Measurements from ENCODE around the gene SVOP. TPM values are rescaled to one million over a fixed set of nuclear protein-coding genes. Genes with fewer than 3 reads are reported as not detected.

SVOP gene
- total and polyA plus RNA-seq, 2 of the 8 experiments (the other 6 are each of a cell fraction or from before 2014, with no cell fraction given): 0.06 TPM; not detected in 1

- H3K4me3 ChIP-seq (ENCODE audit: extremely low read depth in 1 of 4, insufficient read depth in 2 of 4, low read depth in 3 of 4, low read length in 4 of 4): no peak overlapping the region
- H2AFZ ChIP-seq (ENCODE audit: low read length): no peak overlapping the region
- no peaks in the 10 kb centered on the region for H3K79me1 ChIP-seq (ENCODE audit: low read depth, low read length)
- no peaks in the 10 kb centered on the region for H3K27me3 ChIP-seq (replicated peaks in 1 of 4; ENCODE audit: control insufficient read depth in 3 of 4, extremely low read depth in 1 of 4, insufficient read depth in 3 of 4, low read length in 3 of 4)
- H3K79me2 ChIP-seq (ENCODE audit: control insufficient read depth in 1 of 2, insufficient read depth in 2 of 2, low read length in 2 of 2): no peaks in the 10 kb centered on the region
- no peak for TF ChIP-seq MAX (IDR thresholded peaks at IDR 0.05)
- TF ChIP-seq ASH2L (IDR thresholded peaks at IDR 0.05; ENCODE audit: low read length): no peak
- no peak for TF ChIP-seq YY1 (IDR thresholded peaks at IDR 0.05; ENCODE audit: low read depth, low read length)
- no peak for TF ChIP-seq EZH2 (IDR thresholded peaks at IDR 0.05; ENCODE audit: low read depth, low read length, severe bottlenecking)
- H3K23ac ChIP-seq (ENCODE audit: insufficient read length): no peak overlapping the region
- no peak overlapping the region for H3K4me2 ChIP-seq (ENCODE audit: insufficient read depth in 1 of 2, low read depth in 2 of 2, low read length in 2 of 2)
- no peak overlapping the region for H3K14ac ChIP-seq (ENCODE audit: insufficient read length)
- H2BK5ac ChIP-seq (ENCODE audit: low read depth, low read length): no peak overlapping the region
- H3K4me1 ChIP-seq (replicated peaks in 1 of 4; ENCODE audit: control insufficient read depth in 3 of 4, insufficient read depth in 4 of 4, low read length in 3 of 4): peaks cover 0 to 11% (median 4%) of the 10 kb centered on the region in 4 experiments; a peak in 3 of 7 replicates
- peaks cover 4% of the 10 kb centered on the region; the same call in 1 of the 2 replicates for H3K23me2 ChIP-seq (ENCODE audit: low read depth, low read length)
- no peak overlapping the region for H2BK12ac ChIP-seq (ENCODE audit: low read depth, low read length)
- ChIA-PET CTCF (ENCODE audit: partially characterized antibody) (no interaction called here), POLR2A (ENCODE audit: partially characterized antibody) (no interaction called here)
- no peaks in the 10 kb centered on the region for H3K9me3 ChIP-seq (ENCODE audit: insufficient read depth in 2 of 2, low read depth in 1 of 2, low read length in 1 of 2)
- H3K4ac ChIP-seq (replicated peaks; ENCODE audit: insufficient read length, low read depth, low read length): no peak overlapping the region
- DNase-seq (ENCODE audit: low read depth in 1 of 2, low spot score in 2 of 2) (peak in 1 of 2 experiments; percentile 20), FAIRE-seq (no peak)
- no peaks in the 10 kb centered on the region for H4K20me1 ChIP-seq (replicated peaks in 1 of 2; ENCODE audit: control insufficient read depth in 1 of 2, insufficient read depth in 2 of 2, low read length in 2 of 2)
- no peak overlapping the region for H3K27ac ChIP-seq (ENCODE audit: low read depth, low read length)
- no peak overlapping the region for H2BK15ac ChIP-seq (ENCODE audit: low read length)
- no peak overlapping the region for H3K9ac ChIP-seq (replicated peaks in 1 of 4; ENCODE audit: extremely low read depth in 1 of 4, low read depth in 3 of 4, low read length in 3 of 4)
- WGBS, 2 experiments (ENCODE audit: extremely low coverage in 1 of 2, insufficient coverage in 1 of 2, insufficient read length in 1 of 2, insufficient replicate concordance in 2 of 2, low coverage in 1 of 2, low lambda C conversion rate in 2 of 2, missing lambda C conversion rate in 1 of 2): 87% methylated on average over 1 of the region's 1 CpG; no CpG with 5 or more reads in 1 of the 2 experiments
- H3K18ac ChIP-seq (ENCODE audit: extremely low read depth, low read length): no peak overlapping the region
- H2AK5ac ChIP-seq (ENCODE audit: low read depth, low read length): no peak overlapping the region
- H2BK20ac ChIP-seq (ENCODE audit: low read length): no peak overlapping the region
- no peak overlapping the region for H4K8ac ChIP-seq (ENCODE audit: extremely low read depth, insufficient read depth, low read length)
- no peak overlapping the region for H4K91ac ChIP-seq (replicated peaks; ENCODE audit: insufficient read length, low read length)
- no peaks in the 10 kb centered on the region for H3K36me3 ChIP-seq (ENCODE audit: control insufficient read depth in 2 of 4, insufficient read depth in 4 of 4, low read length in 3 of 4)
- H4K5ac ChIP-seq (ENCODE audit: insufficient read length, low read depth, low read length): no peak overlapping the region
- no peak overlapping the region for H2BK120ac ChIP-seq (replicated peaks; ENCODE audit: low read depth, low read length)
- H3K56ac ChIP-seq (replicated peaks; ENCODE audit: insufficient read length, low read depth, low read length): no peak overlapping the region
Observed at GRCh38 chr12:109065853-109066193, 45.0 kb upstream of the SVOP start.
